ENCODE data around the gene SCAF4.

The SCAF4 gene

DNA sequence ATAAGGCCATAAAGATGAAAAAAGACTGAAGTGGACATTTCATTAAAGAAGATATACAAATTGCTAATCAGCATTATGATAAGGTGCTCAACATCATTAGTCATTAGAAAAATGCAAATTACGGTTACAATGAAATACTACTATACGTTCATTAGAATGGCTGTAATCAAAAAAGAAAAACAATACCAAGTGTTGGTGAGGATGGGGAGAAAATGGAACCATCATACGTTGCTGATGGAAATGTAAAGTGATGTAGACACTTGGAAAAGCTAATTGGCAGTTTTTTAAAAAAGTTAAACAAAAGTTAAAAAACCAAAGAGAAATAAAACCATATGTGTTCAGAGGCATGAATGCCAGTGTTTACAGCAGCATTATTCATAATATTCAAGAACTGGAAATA, 81.0 kb downstream of the SCAF4 start:
- H3K4me1 ChIP-seq (ENCODE audit: insufficient read depth, low read length, severe bottlenecking): peaks cover 10% of the 10 kb centered on the region
- H3F3A ChIP-seq (ENCODE audit: insufficient read depth, low read length): no peaks in the 10 kb centered on the region
- no peak for TF ChIP-seq EZH2 (IDR thresholded peaks at IDR 0.05; ENCODE audit: borderline replicate concordance, low read length)
- TF ChIP-seq, protein P1, sequence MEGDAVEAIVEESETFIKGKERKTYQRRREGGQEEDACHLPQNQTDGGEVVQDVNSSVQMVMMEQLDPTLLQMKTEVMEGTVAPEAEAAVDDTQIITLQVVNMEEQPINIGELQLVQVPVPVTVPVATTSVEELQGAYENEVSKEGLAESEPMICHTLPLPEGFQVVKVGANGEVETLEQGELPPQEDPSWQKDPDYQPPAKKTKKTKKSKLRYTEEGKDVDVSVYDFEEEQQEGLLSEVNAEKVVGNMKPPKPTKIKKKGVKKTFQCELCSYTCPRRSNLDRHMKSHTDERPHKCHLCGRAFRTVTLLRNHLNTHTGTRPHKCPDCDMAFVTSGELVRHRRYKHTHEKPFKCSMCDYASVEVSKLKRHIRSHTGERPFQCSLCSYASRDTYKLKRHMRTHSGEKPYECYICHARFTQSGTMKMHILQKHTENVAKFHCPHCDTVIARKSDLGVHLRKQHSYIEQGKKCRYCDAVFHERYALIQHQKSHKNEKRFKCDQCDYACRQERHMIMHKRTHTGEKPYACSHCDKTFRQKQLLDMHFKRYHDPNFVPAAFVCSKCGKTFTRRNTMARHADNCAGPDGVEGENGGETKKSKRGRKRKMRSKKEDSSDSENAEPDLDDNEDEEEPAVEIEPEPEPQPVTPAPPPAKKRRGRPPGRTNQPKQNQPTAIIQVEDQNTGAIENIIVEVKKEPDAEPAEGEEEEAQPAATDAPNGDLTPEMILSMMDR (IDR thresholded peaks at IDR 0.05; ENCODE audit: low read length): no peak
- no peaks in the 10 kb centered on the region for H4K20me1 ChIP-seq (ENCODE audit: insufficient read depth, low read length)
- H3K9ac ChIP-seq (ENCODE audit: low read length): no peak overlapping the region
- no peak overlapping the region for H3K27ac ChIP-seq (ENCODE audit: low read depth, low read length, poor library complexity, severe bottlenecking)
- H3K27me3 ChIP-seq (ENCODE audit: insufficient read depth, low read length): no peaks in the 10 kb centered on the region
- H2AFZ ChIP-seq (ENCODE audit: low read length): no peak overlapping the region
- no peaks in the 10 kb centered on the region for H3K9me2 ChIP-seq (ENCODE audit: low read depth, low read length)
- no peaks in the 10 kb centered on the region for H3K36me3 ChIP-seq (ENCODE audit: insufficient read depth, low read length)
- no peak overlapping the region for H3K4me2 ChIP-seq (ENCODE audit: low read length)
- H3K4me3 ChIP-seq (ENCODE audit: low read depth, low read length, poor library complexity, severe bottlenecking): no peak overlapping the region
- no peaks in the 10 kb centered on the region for H3K79me2 ChIP-seq (ENCODE audit: insufficient read depth, low read length)
- peaks cover 8% of the 10 kb centered on the region; the same call in 1 of the 2 replicates for H3K9me3 ChIP-seq (ENCODE audit: low read length)

DNA sequence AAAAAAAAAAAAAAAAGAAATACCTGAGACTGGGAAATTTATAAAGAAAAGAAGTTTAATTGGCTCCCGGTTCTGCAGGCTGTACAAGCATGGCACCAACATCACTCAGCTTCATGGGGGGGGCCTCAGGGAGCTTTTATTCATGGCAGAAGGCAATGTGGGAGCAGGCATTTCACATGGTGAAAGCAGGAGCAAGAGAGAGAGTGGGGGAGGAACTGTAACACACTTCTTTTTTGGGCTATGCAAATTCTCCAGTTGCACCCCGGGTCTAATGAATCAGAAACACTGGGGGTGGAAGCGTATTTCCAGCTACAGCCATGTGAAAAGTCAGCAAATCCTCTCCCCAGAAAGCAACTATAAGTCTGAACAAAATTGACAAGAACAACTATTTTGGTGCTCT, 84.3 kb downstream of the SCAF4 start:
- Histone ChIP-seq H3K27me3 (ENCODE audit: insufficient read depth, low read length) (no peaks in the 10 kb centered on the region), H3K4me3 (ENCODE audit: low read depth, low read length, poor library complexity, severe bottlenecking) (peak overlapping the region; percentile 19), H3K9ac (ENCODE audit: low read length) (no peak overlapping the region; the same call in 1 of the 2 replicates), H3K4me1 (ENCODE audit: insufficient read depth, low read length, severe bottlenecking) (peaks cover 10% of the 10 kb centered on the region), H3K9me3 (ENCODE audit: low read length) (peaks cover 8% of the 10 kb centered on the region; the same call in 1 of the 2 replicates), H3K79me2 (ENCODE audit: insufficient read depth, low read length) (no peaks in the 10 kb centered on the region), H3K9me2 (ENCODE audit: low read depth, low read length) (no peaks in the 10 kb centered on the region), H3K36me3 (ENCODE audit: insufficient read depth, low read length) (no peaks in the 10 kb centered on the region), H3K27ac (ENCODE audit: low read depth, low read length, poor library complexity, severe bottlenecking) (peak overlapping the region; percentile 37), H2AFZ (ENCODE audit: low read length) (peak overlapping the region; percentile 68; the same call in 1 of the 2 replicates), H3K4me2 (ENCODE audit: low read length) (peak overlapping the region; percentile 51), H3F3A (ENCODE audit: insufficient read depth, low read length) (no peaks in the 10 kb centered on the region), H4K20me1 (ENCODE audit: insufficient read depth, low read length) (no peaks in the 10 kb centered on the region)
- TF ChIP-seq EZH2 (IDR thresholded peaks at IDR 0.05; ENCODE audit: borderline replicate concordance, low read length): no peak
- TF ChIP-seq, protein P1 (IDR thresholded peaks at IDR 0.05; ENCODE audit: low read length): no peak

DNA sequence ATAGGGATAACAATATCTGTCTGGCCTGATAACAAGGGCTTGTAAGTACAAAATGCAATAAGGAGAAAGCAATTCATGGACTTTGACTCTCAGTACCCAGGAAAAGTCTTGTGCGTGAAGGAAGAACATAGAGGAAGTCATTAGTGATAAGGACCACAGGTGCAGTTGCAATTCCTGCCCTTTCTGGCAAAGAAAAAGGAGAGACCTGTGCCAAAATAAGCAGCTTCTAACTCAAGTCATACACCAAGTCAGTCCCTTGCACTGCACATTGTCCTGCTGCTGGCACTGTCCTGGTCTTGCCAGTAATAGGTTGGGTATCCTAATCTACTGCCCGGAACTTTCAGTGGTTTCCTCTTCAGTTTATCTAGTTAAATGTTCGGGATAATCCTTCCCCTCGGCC, 87.3 kb downstream of the SCAF4 start:
- H3K4me2 ChIP-seq (ENCODE audit: low read length): no peak overlapping the region
- H3K36me3 ChIP-seq (ENCODE audit: insufficient read depth, low read length): no peaks in the 10 kb centered on the region
- no peak overlapping the region for H3K27ac ChIP-seq (ENCODE audit: low read depth, low read length, poor library complexity, severe bottlenecking)
- no peaks in the 10 kb centered on the region for H3K27me3 ChIP-seq (ENCODE audit: insufficient read depth, low read length)
- no peak overlapping the region for H2AFZ ChIP-seq (ENCODE audit: low read length)
- no peak overlapping the region for H3K9ac ChIP-seq (ENCODE audit: low read length)
- peaks cover 10% of the 10 kb centered on the region for H3K4me1 ChIP-seq (ENCODE audit: insufficient read depth, low read length, severe bottlenecking)
- no peaks in the 10 kb centered on the region for H3K9me3 ChIP-seq (ENCODE audit: low read length)
- H4K20me1 ChIP-seq (ENCODE audit: insufficient read depth, low read length): no peaks in the 10 kb centered on the region
- no peaks in the 10 kb centered on the region for H3F3A ChIP-seq (ENCODE audit: insufficient read depth, low read length)
- H3K79me2 ChIP-seq (ENCODE audit: insufficient read depth, low read length): no peaks in the 10 kb centered on the region
- H3K4me3 ChIP-seq (ENCODE audit: low read depth, low read length, poor library complexity, severe bottlenecking): no peak overlapping the region
- TF ChIP-seq EZH2 (IDR thresholded peaks at IDR 0.05; ENCODE audit: borderline replicate concordance, low read length): no peak
- TF ChIP-seq, protein P1 (IDR thresholded peaks at IDR 0.05; ENCODE audit: low read length): no peak
- no peaks in the 10 kb centered on the region for H3K9me2 ChIP-seq (ENCODE audit: low read depth, low read length)
